ENCODE results near the gene GDI1. TPM values are rescaled to one million over a fixed set of nuclear protein-coding genes. Genes with fewer than 3 reads are reported as not detected.

GDI1 gene
- total RNA-seq, 1 donor, result 85.9 TPM

GRCh38 chrX:154458954-154459778, 22.2 kb downstream of the GDI1 start:
- DNase-seq (ENCODE audit: low read depth in 2 of 3, low spot score in 2 of 3), result no peak

GRCh38 chrX:154459832-154460231, 22.9 kb downstream of the GDI1 start:
- no peak for DNase-seq (ENCODE audit: low read depth in 2 of 3, low spot score in 2 of 3)

GRCh38 chrX:154460326-154460725, 23.4 kb downstream of the GDI1 start:
- no peak for DNase-seq (ENCODE audit: low read depth in 2 of 3, low spot score in 2 of 3)

- no peak for DNase-seq (ENCODE audit: low read depth in 2 of 3, low spot score in 2 of 3)
Measured at GRCh38 chrX:154462396-154462795, 25.4 kb downstream of the GDI1 start.

- DNase-seq (ENCODE audit: low read depth in 2 of 3, low spot score in 2 of 3), result no peak
Measured at GRCh38 chrX:154463611-154464220, 26.8 kb downstream of the GDI1 start.

- no peak for DNase-seq (ENCODE audit: low read depth in 2 of 3, low spot score in 2 of 3)
Measured at GRCh38 chrX:154464806-154465365, 27.9 kb downstream of the GDI1 start.

GRCh38 chrX:154465601-154466000, 28.6 kb downstream of the GDI1 start:
- no peak for DNase-seq (ENCODE audit: low read depth in 2 of 3, low spot score in 2 of 3)

- DNase-seq (ENCODE audit: low read depth in 2 of 3, low spot score in 2 of 3), result no peak
Measured at GRCh38 chrX:154466036-154466435, 29.1 kb downstream of the GDI1 start.

- DNase-seq (ENCODE audit: low read depth in 2 of 3, low spot score in 2 of 3), result no peak
Measured at GRCh38 chrX:154466907-154467306, 30.0 kb downstream of the GDI1 start.

- DNase-seq (ENCODE audit: low read depth in 2 of 3, low spot score in 2 of 3), result no peak
Measured at GRCh38 chrX:154467556-154467955, 30.6 kb downstream of the GDI1 start.

- no peak for DNase-seq (ENCODE audit: low read depth in 2 of 3, low spot score in 2 of 3)
Measured at GRCh38 chrX:154468217-154468616, 31.3 kb downstream of the GDI1 start.

- DNase-seq (ENCODE audit: low read depth in 2 of 3, low spot score in 2 of 3), result no peak
Measured at GRCh38 chrX:154469114-154469513, 32.2 kb downstream of the GDI1 start.

- no peak for DNase-seq (ENCODE audit: low read depth in 2 of 3, low spot score in 2 of 3)
Measured at GRCh38 chrX:154469880-154470279, 32.9 kb downstream of the GDI1 start.

GRCh38 chrX:154470434-154470833, 33.5 kb downstream of the GDI1 start:
- DNase-seq (ENCODE audit: low read depth in 2 of 3, low spot score in 2 of 3), result no peak

GRCh38 chrX:154470914-154471568, 34.1 kb downstream of the GDI1 start:
- DNase-seq (ENCODE audit: low read depth in 2 of 3, low spot score in 2 of 3), result no peak

- no peak for DNase-seq (ENCODE audit: low read depth in 2 of 3, low spot score in 2 of 3)
Measured at GRCh38 chrX:154471839-154472684, 35.1 kb downstream of the GDI1 start.

- DNase-seq (ENCODE audit: low read depth in 2 of 3, low spot score in 2 of 3), result no peak
Measured at GRCh38 chrX:154472685-154473632, 36.0 kb downstream of the GDI1 start.

- no peak for DNase-seq (ENCODE audit: low read depth in 2 of 3, low spot score in 2 of 3)
Measured at GRCh38 chrX:154473683-154474082, 36.7 kb downstream of the GDI1 start.

GRCh38 chrX:154476821-154477220, 39.9 kb downstream of the GDI1 start:
- DNase-seq (ENCODE audit: low read depth in 2 of 3, low spot score in 2 of 3), result no peak

Data from hematopoietic multipotent progenitor cell (in vitro differentiated cells).